ENCODE results near the gene CEACAM19.
"Not testable (repeated sequence)": the region's sequence is repeated elsewhere in the genome, so short reads cannot be mapped to it uniquely, and the experiment has no call there.

Gene CEACAM19

DNA sequence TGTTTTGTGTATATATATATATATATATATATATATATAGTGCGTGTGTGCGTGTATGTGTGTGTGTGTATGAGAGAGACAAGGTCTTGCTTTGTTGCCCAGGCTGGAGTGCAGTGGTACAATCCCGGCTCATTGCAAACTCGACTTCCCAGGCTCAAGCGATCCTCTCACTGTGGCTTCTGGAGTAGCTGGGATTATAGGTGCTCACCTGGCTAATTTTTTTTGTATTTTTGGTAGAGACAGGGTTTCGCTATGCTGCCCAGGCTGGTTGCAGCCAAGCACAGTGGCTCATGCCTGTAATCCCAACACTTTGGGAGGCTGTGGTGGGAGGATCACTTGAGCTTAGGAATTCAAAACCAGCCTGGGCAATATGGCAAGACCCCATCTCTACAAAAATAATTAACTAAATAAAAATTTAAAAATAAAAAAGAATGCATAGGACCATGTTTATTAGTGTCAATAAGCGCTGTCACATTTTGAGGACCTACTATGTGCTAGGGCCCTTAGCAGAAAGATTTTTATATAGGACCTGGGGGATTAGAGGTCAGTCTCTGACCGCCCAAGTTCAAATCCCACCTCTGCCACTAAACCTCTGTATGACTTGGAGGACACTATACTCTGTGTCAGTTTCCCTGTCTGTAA is 25.8 kb upstream of the CEACAM19 start:
- DNase-seq: no peak

DNA sequence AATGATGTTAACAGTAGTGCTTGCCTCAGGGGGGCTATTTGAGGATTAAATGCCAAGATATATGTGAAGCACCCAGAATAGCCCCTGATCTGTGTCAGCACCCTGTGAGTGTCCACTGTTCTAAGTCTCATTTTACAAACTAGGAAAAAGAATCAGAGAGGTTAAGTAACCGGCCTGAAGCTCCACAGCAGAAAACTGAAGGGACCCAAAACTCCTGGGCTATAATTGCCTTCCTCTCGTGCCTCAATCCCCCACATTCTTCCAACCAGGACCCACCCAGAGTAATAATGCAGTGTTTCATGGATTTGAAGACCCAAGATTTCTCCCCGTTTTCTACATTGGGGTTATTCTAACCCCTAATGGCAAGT is 25.2 kb upstream of the CEACAM19 start:
- no peak for DNase-seq

DNA sequence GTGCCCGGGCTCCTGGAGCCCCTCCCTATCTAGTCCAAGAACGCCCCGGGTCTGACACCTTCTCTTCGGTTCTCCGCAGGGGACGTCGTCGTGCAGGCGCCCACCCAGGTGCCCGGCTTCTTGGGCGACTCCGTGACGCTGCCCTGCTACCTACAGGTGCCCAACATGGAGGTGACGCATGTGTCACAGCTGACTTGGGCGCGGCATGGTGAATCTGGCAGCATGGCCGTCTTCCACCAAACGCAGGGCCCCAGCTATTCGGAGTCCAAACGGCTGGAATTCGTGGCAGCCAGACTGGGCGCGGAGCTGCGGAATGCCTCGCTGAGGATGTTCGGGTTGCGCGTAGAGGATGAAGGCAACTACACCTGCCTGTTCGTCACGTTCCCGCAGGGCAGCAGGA is 24.1 kb upstream of the CEACAM19 start:
- DNase-seq: no peak

DNA sequence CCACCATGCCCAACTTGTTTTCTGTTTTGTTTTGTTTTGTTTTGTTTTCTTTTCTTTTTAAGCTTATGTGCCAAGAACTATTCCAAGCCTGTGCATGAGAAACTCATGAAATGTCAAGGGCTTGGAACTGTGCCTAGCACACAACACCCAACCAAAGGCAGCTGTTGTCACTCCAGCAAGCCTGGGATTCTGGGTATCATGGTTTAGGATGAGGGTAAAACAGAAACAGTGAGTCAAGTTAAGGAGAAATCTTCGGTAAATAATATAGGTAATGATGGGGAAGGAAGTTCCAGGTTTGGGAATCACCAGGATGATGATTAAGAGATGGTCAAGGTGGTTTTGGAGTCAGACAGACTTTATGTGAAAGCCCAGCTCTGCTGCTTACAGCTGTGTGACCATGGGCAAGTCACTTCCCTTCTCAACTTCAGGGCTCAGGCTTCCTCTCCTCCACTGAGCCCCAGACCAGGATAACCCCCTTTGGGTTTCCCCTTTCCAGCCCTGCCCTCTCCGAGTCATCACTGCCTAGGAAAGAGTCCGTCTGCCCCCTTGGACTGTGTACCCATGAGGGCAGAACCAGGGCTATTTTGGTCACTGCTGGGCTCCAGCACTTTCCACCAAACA is 22.5 kb upstream of the CEACAM19 start:
- DNase-seq: no peak

DNA sequence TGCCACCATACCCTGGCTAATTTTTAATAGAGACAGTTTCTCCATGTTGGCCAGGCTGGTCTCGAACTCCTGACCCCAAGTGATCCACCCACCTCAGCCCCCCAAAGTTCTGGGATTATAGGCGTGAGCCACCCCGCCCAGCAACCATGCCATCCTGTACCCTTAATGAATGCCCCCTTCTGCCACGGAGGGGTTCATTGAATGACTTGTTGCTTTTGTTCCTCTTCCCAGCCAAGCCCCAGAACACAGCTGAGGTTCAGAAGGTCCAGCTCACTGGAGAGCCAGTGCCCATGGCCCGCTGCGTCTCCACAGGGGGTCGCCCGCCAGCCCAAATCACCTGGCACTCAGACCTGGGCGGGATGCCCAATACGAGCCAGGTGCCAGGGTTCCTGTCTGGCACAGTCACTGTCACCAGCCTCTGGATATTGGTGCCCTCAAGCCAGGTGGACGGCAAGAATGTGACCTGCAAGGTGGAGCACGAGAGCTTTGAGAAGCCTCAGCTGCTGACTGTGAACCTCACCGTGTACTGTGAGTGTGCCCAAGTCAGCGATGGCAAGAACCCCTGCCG is 21.6 kb upstream of the CEACAM19 start:
- DNase-seq: no peak

DNA sequence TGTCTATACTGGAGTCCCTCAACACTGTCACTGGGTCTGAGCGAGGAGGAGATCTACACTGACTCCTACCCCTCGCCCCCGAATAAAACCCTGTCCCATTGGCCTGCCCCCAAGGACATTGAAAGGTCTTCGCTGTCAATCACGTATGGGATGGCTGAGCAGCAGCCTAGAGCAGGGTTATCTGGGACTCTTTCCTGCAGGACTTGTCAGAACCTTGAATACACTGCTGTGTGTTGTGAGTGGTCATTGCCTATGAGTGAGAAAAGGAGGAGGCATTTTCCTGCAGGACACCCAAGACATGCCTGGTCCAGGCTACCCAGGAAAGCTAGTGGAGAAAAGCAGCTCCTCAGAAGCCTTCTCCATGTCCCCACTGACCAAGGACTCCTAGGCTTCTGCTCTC is 17.9 kb upstream of the CEACAM19 start:
- DNase-seq: no peak

DNA sequence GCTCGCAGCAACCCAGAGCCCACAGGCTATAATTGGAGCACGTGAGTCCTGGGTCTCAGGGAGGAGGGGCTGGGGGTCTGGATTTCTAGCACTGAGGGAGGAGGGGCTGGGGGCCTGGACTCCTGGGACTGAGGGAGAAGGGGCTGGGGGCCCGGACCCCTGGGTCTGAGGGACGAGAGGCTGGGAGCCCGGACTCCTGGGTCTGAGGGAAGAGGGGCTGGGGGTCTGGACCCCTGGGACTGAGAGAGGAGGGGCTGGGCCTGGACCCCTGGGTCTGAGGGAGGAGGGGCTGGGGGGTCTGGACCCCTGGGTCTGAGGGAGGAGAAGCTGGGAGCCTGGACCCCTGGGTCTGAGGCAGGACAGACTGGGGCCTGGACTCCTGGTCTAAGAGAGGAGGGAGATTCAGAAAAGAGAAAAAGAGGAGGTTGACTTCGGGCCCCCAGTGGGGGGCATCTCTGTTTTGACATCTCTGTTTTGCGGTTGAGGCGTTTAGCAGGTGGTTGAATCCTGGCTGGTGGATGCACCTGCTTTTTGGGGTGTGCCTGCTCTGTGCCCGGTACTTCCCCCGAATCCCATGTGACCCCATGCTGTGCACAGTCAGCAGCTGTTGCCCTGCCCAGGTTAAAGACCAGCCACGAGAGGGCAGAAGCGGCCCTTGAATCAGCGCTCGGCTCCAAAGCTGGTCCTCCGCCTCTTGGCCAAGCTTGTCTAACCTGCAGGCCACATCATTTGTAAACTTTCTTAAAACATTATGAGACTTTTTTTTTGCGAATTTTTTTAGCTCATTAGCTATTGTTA is 17.1 kb upstream of the CEACAM19 start:
- DNase-seq: peak in 22 of 56 donors; percentile 1 to 41 (median 8)

DNA sequence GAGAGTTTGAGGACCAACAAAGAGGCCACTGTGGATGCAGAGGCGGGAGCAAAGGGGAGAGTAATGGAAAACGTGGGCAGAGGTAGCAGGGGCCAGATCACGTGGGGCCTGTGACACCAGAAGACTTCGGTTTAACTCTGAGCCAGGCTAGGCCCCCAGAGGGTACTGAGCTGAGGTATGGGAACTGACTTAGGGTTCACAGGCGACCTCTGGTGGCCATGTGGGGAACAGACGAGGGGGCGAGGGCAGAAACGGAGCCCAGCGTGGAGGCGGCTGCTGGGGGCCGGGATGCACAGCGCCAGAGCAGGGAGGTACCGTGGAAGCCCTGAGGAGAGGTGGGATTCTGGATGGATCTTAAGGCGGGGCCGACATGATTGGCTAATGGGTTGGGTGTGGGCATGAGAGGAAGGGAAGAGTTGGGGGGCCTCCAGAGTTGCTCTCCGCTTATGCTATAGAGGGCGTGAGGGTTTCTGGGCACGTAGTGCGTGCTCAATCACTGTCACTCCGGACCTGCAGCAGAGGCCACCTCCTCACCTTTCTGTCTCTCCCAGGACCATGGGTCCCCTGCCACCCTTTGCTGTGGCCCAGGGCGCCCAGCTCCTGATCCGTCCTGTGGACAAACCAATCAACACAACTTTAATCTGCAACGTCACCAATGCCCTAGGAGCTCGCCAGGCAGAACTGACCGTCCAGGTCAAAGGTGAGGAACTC is 13.9 kb upstream of the CEACAM19 start:
- peak in 30 of 56 donors; percentile 0 to 61 (median 10) for DNase-seq

DNA sequence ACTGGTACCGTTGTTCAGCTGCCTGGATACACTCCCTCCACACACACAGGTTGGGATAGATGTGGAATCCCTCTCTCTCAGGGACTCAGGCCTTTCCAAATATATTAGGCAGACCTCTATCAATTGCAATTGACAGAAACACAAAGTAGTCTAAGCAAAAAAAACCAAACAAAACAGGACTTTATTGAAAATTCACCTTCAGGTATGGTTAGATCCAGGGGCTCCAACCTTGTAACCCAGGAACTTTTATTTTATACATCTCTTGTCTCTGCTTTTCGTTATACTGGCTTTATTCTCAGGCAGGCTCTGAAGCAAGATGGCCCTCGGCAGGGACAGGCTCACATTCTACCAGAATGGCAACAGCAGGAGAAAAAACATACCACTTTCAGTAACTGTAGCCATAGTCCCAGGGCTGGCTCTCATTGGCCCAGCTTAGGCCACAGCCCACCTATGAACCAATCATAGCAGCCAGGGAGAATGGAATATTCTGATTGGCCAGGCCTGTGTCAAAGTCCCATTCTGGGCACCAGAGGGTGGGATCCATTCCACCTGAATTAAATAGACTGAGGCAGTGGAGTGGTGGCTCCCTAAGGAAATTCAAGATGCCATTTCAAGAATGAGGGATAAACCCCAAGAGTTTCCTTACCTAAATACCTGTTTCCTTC is 13.1 kb upstream of the CEACAM19 start:
- no peak for DNase-seq

DNA sequence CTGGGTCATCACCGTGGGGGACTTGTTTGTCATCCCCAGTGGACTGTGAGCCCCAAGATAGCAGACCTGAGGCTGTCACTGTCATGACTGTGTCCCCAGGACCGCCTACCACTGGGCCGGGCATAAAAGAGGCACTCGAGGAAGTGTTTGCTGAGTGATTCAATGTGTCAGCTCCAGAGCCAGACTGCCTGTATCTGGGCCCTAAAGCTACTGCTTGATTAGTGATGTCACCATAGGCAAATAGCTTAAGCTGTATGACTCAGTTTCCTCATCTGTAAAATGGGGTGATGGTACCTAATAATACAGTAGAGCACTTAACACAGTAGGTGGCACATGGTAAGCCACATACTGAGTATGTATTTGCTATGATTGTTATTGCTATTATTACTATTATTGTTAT is 11.2 kb upstream of the CEACAM19 start:
- no peak for DNase-seq

DNA sequence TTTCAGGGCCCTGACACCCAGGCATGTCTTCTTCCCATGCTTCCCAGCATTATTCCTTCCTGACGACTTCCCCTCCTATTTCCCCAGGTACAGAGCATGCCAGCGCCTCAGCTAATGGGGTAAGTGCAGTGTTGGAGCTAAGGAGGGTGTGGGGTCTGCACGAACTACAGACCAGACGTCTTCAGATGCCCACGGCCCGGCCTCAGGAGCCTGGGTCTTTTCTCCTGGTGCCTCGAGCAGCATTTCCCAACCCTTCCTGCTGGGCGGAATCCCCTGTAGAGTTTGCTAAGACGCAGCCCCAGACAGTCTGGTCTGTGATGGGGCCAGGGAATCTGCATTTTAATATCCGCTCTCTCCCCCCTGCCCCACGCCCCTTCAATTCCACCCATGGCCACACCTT is 10.1 kb upstream of the CEACAM19 start:
- no peak for DNase-seq

DNA sequence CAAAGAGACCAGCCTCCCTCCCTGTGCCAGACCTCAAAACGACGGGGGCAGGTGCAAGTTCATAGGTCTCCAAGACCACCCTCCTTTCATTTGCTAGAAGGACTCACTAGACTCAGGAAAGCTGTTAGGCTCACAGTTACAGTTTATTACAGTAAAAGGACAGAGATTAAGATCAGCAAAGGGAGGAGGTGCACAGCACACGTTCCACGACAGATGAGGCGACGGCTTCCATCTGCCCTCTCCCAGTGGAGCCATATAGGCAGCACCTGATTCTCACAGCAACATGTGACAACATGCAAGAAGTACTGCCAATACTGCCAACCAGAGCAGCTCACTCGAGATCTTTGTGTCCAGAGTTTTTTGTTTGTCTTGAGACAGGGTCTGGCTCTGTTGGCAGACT is 9.4 kb upstream of the CEACAM19 start:
- DNase-seq: no peak

DNA sequence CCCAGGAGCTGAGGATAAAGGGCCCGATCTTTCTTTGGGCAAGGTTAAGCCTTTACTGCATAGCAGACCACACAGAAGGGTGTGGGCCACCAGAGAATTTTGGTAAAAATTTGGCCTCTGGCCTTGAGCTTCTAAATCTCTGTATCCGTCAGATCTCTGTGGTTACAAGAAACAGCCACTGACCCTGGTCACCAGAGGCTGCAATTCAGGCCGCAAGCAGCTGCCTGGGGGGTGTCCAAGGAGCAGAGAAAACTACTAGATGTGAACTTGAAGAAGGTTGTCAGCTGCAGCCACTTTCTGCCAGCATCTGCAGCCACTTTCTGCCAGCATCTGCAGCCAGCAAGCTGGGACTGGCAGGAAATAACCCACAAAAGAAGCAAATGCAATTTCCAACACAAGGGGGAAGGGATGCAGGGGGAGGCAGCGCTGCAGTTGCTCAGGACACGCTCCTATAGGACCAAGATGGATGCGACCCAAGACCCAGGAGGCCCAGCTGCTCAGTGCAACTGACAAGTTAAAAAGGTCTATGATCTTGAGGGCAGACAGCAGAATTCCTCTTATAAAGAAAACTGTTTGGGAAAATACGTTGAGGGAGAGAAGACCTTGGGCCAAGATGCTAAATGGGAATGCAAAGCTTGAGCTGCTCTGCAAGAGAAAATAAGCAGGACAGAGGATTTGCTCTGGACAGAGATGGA is 8.4 kb upstream of the CEACAM19 start:
- DNase-seq: peak in 1 of 56 donors; percentile 8

DNA sequence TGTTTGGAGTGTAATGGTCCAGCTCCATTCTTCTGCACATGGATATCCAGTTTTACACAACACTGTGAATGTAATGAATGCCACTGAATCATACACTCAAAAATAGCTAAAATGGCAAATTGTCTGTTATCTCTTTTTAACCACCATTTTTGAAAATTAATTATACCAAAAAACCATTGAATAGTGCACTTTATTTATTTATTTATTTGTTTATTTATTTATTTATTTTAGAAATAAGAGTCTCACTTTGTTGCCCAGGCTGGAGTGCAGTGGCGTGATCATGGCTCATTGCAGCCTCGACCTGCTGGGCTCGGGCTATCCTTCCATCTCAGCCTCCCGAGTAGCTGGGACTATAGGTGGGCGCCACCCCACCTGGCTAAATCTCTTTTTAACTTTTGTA is 7.3 kb upstream of the CEACAM19 start:
- DNase-seq: no peak

DNA sequence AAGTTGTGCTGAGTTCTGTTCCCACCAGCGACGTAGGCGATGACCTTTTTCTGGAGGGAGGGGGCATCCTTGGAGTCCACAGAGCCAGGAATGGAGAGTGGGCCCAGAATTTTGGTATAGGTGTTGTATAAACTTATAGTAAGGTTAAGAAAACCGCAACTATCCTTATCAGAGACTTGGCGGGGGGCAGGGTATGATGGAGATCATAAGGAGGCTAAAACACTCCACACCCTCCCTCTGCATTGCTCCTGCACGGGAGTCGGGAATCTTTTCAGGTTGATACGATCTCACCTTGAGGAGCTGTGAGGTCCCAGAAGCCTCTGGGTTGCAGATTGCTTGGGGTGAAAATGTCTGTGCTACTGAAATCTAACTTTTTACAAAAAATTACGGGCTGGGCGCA is 6.3 kb upstream of the CEACAM19 start:
- no peak for DNase-seq

DNA sequence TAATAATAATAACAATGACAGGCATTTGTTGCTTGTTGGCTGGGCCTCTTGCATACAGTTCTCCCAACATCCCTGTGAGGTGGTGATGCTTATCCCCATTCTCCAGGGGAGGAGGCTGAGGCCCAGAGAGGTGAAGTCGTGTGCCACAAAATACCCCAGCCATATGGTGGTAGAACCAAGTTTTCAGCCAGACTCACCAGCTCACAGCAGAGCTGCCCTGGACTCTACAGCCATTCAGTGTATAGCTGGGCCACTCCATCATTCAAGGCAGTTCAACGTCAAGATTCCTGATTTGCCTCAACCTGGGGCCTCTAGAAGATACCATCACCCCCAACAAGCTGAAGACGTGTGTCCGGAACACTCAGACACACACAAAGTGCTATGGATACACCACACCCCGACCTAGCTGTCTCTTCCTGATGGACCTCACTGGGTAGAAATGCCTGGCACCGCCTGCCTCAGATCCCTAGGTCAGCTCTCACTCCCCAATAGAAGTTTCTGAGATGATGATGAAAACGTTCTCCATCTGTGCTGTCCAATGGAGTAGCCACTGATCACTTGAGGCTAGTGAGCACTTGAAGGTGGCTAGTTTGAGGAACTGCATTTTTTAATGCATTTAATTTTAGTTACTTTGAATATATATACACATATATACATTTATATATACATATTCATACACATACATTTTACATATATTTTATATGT is 4.3 kb upstream of the CEACAM19 start:
- no peak for DNase-seq

DNA sequence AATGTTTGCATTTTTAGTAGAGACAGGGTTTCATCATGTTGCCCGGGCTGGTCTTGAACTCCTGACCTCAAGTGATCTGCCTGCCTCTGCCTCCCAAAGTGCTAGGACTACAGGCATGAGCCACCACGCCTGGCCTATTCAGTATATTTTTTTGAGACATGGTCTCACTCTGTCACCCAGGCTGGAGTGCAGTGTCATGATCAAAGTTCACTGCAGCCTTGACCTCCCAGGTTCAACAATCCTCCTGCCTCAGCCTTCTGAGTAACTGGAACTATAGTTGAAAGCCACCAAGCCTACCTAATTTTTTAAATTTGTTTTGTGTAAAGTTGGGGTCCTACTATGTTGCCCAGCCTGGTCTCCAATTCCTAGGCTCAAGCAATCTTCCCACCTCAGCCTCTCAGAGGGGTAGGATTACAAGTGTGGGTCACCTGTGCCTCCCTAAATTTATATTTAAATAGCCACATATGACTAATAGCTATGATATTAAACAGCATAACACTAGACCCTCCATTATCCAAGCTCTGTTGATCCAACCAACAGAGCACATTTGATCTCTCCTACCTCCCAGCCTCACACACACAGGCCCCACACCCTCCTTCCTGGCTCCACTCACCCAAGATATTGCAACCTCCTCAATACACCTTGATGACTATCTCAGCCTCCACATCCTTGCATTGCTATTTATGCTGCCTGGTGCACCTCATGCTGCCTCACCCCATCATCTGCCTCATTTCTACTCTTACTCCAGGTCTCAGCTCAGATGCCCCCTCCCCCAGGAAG is 2.1 kb upstream of the CEACAM19 start:
- DNase-seq: no peak

DNA sequence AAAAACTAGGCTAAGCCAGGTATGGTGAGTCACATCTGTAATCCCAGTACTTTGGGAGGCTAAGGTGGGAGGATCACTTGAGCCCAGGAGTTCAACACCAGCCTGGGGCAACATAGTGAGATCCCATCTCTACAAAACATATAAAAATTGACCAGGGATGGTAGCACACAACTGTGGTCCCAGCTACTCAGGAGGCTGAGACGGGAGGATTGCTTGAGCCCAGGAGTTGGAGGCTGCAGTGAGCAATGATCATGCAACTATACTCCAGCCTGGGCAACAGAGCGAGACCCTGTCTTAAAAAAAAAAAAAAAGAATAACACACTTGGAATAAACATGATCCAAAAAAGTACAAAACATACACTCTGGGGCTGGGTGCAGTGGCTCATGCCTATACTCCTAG is 1.3 kb upstream of the CEACAM19 start:
- not testable (repeated sequence) for DNase-seq

DNA sequence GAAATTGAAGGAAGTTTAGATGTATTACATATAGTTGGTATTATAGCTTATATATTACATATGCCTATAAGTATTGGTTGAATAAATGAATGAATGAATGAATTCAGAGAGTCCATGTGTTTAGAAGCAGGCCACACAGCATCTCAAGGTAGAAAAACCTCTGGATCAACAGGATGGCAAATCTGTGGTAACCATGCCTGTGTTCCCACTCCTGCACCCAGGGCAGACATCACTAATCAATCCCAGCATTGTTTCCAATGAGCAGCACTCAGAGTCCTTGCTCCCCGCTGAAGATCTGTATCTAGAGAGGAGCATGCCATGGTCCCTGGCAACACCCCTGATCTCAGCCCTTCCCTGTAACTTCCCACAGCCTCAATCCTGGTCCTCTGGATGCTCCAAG is 944 bp downstream of the CEACAM19 start:
- no peak for DNase-seq
